GM18499 (cell line): ENCODE measurements around the gene TRUB2.

Experiments used
- ATAC-seq: cut with Tn5 transposase; IDR thresholded peaks from one replicate; pipeline ENCODE4 v1.9.1; 2021; ENCODE audit warnings: moderate number of reproducible peaks; ENCODE audit not compliant: insufficient read depth, unreplicated experiment

Gene TRUB2

DNA sequence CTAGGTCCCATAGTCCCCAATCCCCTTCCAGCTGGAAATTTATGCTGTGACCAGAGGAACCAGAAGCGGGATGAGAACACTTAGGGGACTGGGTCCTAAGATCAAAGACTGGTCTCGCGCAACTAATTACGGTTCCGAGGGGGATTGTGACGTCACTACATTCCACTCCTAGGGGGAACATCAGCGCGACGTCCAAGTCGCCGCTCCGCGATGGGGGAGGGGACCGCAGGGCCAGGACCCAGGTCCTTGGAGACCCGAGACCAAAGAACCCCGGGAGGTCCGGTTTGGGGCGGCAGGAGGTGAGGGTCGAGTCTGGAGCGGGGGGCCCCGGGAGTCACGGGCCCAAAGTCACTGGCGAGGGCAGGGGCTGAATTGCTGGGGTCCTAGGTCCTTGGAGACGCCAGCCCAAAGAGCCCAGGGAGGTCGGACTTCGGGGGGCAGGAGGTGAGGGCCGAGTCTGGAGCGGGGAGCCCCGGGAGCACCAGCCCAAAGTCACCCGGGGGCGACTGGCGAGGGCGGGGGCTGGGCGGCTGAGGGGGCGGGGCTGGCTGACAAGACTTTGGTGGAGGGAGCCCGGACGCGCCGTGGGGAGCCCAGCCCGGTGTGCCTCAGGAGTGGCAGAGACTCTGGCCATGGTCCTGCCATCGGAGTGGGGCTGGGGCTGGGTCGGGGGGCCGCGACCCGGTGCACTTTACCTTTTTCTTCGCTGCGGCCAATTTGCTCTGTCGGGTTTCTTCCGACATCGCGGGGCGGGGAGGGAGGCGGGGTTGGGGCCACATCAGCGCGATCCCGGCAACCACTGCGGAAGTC is 46.8 kb downstream of the TRUB2 start, which contains the start of gene GOLGA2:
Gene GOLGA2 (minus strand): TSS at position 810 of the 810 bp plus-strand sequence. CDS start 31 bp downstream, at position 779.
- ATAC-seq: peak; percentile 25

GRCh38 chr9:128274245-128274644 is 48.0 kb downstream of the TRUB2 start:
- ATAC-seq: no peak

DNA sequence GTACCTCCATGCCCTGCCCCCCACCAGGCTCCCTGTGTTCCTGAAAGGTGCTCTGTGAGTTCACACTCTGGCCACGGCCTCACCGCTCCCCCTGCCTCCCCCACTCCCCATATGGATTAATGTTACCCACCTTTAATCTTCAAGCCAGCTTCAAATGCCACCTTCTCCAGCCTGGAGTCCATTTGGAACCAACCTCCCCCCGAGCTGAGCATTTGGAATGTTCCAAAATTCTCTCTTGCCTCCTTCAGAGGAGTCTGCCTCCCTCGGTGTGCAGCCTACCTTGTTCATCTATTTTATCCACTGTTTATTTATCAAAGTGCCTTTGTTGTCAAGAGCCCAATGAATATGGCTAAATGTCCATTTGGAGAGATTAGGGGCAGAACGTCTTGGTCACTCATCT is 50.7 kb downstream of the TRUB2 start:
- no peak for ATAC-seq

DNA sequence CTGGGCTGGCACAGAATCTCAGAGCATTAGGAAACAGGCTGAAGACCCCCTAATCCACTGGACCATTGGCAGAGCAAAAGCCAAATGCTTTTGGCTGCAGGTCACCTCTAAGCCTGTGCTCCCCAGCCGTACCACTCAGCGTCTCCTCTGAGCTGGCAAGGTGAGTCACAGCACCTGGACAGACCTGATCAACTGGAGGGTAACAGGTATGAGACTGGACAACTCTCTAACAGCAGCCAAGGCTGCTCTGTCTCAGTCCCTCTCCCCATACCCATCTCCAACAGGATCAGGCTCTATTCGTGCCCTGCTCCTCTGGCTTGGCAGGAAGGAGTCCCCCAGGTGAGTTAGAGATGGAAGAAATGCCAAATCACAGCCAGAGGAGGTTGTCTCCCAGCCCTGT is 51.1 kb downstream of the TRUB2 start:
- no peak for ATAC-seq

DNA sequence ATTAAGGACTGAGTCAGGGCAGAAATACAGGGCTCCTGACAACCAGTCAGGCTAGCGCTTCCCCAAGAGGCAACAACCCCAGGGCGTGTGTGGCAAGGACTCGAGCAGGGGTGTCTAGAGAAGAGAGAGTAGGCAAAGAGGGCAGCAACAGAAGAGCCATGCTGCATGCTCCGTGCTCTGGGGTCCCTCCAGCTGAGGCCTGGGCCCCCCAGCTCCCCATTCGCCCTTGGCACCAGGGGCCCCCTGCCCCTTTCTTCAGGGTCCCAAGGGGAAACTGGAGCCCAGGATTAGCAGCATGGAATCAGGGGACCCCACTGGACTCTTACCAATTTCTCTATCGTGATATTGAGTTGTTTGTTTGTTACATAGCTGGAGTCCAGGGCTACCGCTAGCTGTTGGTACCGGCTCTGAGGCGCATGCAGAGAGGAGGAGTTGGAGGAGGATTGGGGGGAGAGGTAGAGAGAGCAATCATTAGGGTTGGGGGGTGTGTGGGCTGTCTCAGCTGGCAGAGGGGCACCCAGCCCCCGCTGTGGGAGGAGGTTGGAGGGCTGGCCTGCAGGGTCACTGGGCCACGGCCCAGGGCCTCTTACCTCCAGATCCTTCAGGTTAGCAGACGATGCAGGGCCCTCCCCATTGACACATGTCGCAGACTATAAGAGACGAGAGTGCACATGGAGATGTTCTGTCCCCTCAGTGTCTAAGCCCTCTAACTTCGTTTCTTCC is 55.2 kb downstream of the TRUB2 start:
- ATAC-seq: no peak

GRCh38 chr9:128265348-128265847 is 56.8 kb downstream of the TRUB2 start:
- ATAC-seq: no peak

GRCh38 chr9:128262687-128263086 is 59.6 kb downstream of the TRUB2 start:
- no peak for ATAC-seq

- ATAC-seq: no peak
Observed at GRCh38 chr9:128260340-128260739, 61.9 kb downstream of the TRUB2 start.

GRCh38 chr9:128259156-128259555 is 63.1 kb downstream of the TRUB2 start:
- ATAC-seq: no peak

- ATAC-seq: no peak
Observed at GRCh38 chr9:128258326-128258725, 63.9 kb downstream of the TRUB2 start.

DNA sequence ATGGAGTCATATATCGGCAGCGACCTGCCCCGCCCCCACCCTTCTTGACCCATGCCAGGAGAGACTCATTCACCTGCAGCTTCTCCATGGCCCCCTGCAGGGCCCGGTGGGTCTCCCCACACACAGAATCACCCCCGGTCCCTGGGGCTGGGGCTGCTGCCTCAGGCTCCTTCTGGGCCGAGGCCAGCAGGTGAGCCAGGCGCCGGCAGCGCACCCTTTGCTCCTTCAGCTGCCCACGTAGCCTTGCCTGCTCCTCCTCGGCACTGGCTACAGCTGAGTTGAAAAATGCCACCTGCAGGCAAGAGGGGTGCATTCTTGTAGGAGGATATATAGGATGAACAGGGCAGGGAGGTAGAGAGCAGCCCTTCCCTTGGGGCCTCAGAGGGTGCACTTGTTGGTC is 64.3 kb downstream of the TRUB2 start:
- ATAC-seq: no peak

DNA sequence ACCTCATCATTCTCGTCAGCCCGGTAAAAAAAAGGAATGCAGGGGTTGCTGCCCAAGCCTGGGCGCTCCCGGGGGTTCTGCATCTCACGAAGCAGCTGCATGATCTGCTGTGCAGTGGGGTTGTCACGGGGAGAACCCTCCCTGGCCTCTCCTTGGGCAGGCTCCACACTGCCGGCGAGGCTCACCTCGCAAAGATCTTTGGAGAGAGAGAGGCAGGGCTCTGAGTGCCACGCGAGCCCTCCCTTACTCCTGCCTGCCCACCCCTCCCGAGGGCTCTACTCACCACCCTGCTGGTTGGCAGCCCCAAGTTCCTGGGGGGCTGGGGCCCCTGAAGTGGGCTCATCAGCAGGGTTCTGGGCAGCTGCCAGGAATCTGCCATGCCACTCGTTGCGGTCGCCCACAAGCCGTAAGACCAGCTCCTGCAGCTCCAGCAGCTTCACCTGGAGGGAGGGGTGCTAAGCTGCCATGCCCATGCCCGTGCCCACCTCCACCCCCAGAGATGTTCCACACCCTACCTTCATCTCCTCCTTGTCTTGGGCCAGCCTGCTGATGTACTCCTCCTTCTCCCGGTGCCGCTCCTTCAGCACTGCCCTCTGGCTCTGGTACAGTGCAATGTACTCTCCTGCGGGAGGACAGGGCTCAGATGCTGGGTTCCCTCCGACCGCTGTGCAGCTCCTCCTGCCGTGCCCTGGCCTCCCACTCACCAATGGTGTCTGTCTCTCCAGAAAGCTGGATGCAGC is 65.0 kb downstream of the TRUB2 start:
- ATAC-seq: no peak
